ENCODE data around the gene HS6ST3.

The HS6ST3 gene

GRCh38 chr13:96308568-96308967 is 218.7 kb downstream of the HS6ST3 start:
- no peak for DNase-seq (ENCODE audit: low read depth)

- DNase-seq (ENCODE audit: low read depth) = no peak
Observed at GRCh38 chr13:96314974-96315373, 225.1 kb downstream of the HS6ST3 start.

- DNase-seq (ENCODE audit: low read depth) = no peak
Observed at GRCh38 chr13:96338030-96338429, 248.1 kb downstream of the HS6ST3 start.

DNA sequence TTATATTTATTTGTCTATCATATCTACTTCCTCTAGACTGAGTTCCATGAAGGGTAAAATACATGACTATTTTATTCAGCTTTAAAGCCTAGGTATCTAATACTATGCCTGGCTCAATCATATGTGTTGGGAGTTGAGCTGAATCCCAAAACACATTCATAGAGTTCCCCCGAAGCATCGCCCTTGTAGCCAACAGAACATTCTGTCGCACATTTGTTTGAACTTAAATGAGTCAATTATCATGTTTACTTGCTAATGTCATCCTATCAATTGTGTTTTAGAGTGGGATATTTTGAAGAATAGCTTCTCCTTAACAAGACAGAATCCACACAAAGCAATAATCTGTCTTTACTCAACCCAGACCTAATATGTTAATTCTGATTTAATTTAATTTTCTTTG is 252.4 kb downstream of the HS6ST3 start:
- no peak for DNase-seq (ENCODE audit: low read depth)

- no peak for DNase-seq (ENCODE audit: low read depth)
Observed at GRCh38 chr13:96342852-96343465, 253.1 kb downstream of the HS6ST3 start.

DNA sequence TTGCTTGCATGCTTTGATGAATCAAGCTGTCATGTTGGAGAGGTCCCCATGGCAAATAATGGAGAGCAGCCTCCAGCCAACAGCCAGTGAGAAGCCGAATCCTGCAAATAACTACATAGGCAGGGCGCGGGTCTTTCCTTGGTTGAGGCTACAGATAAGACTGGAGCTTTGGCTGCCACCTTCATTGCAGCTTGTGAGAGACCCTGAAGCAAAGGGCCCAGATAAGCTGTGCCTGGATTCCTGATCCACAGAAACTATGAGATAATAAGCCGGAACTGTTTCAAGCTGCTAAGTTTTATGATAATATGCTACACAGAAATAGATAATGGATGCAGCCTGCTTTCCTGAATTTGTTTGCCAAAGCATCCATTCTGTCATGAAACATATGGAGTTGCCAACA is 257.0 kb downstream of the HS6ST3 start:
- no peak for DNase-seq (ENCODE audit: low read depth)

DNA sequence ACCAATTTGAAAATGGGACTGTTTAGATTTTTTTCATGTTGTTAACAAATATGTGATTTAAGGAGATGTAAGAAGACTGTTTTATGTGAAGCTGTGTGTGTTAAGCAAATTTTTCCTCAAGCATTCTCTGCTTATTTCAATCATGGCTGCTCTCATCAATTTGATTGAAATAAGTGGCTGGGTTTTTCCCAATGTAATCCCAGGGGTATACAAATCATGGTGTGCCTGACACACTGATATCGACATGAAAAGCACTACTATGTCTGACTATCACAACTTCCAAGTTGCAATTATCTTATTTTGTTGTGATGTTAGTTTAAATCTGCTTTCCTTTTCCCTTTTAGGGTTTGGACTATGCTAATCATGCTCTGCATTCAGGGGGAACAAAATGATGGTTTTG is 283.7 kb downstream of the HS6ST3 start:
- DNase-seq (ENCODE audit: low read depth) = no peak

GRCh38 chr13:96377835-96378234 is 287.9 kb downstream of the HS6ST3 start:
- DNase-seq (ENCODE audit: low read depth) = no peak

DNA sequence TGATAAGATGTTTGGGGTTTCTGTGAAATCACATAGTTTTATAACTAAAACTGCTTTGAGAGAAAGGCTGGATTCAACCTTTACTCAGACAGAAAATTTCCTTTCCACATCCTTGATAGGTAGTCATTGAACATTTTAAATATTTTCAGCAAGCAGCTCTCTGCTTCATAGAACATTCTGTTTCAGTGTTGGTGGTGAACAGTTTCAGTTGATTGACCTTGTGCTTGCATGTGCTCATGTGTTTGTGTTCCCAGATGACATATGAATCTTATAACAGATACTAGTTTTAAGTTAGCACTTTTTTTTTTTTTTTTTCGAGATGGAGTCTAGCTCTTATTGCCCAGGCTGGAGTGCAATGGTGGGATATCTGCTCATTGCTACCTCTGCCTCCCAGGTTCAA is 290.1 kb downstream of the HS6ST3 start:
- no peak for DNase-seq (ENCODE audit: low read depth)

DNA sequence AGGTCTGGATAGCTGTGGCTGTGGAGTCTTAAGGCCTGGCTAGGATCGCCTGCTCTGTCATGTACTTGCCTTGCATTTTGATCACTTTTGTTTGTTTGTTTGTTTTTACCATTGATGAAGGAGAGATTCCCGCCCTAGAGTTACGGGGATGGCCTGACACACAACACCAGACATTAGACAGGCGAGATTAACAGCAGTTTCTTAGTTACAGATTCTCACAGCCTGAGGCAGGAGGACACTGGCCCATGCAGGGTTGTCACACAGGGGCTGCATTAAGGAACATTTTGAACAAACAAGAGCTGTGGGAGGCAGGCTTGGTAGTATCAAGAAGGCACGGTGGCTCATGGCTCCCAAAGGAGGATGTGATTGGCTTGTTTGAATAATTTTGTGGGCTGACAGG is 291.8 kb downstream of the HS6ST3 start:
- DNase-seq (ENCODE audit: low read depth) = no peak

DNA sequence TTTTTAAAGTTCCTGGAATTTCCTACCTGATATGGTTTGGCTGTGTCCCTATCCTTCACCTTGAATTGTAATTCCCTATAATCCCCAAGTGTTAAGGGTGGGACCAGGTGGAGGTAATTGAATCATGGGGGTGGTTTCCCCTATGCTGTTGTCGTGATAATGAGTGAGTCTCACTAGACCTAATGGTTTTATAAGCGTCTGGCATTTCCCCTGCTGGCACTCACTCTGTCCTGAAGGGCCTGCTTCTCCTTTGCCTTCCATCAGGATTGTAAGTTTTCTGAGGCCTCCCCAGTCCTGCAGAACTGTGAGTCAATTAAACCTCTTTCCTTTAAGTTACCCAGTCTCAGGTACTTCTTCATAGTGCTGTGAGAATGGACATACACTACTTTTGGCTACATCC is 298.7 kb downstream of the HS6ST3 start:
- DNase-seq (ENCODE audit: low read depth) = no peak

DNA sequence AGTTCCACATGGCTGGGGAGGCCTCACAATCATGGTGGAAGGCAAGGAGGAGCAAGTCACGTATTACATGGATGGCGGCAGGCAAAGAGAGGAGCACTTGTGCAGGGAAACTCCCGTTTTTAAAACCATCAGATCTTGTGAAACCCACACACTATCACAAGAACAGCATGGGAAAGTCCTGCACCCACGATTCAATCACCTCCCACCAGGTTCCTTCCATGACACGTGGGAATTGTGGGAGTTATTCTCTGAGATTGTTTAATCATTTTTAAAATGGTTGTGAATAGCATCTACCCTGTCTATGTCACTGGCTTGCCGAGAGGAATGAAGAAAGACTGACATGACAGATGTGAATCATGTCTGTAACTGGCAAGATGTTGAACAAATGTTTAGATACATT is 301.7 kb downstream of the HS6ST3 start:
- DNase-seq (ENCODE audit: low read depth) = no peak

DNA sequence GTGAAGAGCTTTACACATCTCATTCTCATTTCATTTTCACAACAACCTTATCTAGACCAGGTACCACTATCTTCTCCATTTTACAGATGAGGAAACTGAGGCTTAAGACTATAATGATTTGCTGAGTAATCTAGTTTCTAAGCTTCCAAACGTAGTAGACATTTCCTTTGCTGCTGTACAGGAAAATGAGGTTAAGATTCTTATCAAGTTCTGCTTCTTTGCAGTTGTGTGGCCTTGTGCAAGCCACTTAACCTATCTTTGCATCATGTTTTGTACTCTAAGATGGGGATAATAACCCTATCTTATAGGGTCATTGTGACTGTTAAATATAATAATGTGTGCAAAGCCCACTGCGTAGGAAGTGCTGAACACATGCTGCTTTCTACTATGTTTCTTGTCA is 307.9 kb downstream of the HS6ST3 start:
- no peak for DNase-seq (ENCODE audit: low read depth)

- no peak for DNase-seq (ENCODE audit: low read depth)
Observed at GRCh38 chr13:96398486-96398885, 308.6 kb downstream of the HS6ST3 start.

DNA sequence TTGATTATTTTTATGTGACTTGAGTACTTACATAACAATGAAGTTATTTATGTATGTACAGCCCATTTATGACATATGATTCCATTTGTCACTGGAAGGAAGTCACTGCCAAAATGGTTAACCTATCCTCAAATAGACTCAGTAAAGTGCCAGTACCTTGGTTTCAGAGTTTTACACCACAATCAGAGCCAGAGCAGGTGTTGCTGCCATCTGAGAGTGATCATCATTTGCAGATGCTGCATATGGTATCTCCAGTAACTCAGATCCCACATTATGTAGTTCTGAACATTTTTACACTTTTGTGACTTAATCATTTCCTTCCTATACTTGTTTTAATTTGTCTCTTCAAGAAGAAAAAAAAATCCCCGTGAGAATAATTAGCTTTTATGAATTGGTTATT is 313.3 kb downstream of the HS6ST3 start:
- DNase-seq (ENCODE audit: low read depth) = no peak

GRCh38 chr13:96403651-96404050 is 313.7 kb downstream of the HS6ST3 start:
- DNase-seq (ENCODE audit: low read depth) = no peak

DNA sequence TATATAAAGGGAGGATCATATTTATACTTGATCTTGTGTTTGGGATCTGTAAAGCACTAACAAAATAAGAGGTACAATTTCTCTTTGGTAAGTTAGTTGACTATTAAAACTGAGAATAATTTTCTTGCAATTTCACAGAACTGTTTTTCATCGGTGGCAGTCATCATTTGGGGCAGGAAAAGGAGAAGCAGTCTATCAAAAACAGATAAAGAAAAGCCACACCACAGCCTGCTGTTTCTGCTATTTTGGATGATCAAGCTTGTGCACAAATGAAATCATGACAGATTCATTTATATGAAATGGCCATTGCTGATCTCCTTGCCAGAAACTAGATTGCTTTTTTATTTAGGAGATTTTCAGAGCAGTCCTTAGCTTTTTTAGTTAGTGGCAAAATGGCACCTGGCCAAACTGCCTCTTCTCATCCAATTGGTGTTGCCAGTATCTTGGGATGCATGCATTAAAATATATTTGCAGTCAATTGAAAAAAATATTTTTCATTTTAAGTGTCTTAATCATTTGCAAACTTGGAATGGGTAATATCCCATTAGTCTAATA is 326.0 kb downstream of the HS6ST3 start:
- DNase-seq (ENCODE audit: low read depth) = no peak

- no peak for DNase-seq (ENCODE audit: low read depth)
Observed at GRCh38 chr13:96417939-96418685, 328.2 kb downstream of the HS6ST3 start.

DNA sequence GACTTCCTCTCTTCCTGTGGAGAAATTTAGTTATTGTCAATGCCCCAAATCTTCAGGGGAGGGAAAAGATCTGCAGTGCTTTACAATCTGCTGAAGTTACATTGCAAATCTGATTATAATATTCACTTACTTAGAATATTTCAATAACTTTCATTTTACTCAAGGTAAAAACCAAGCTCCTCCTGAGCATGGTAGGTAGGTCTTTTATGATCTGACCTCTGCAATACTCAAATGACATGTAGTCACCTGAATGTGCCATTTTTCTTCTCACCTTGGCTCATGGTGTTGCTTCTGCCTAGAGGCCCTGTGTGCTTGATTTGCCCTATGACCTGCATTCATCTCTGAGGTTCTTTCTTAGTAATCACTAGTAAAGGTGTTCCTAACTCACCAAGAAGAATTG is 331.4 kb downstream of the HS6ST3 start:
- no peak for DNase-seq (ENCODE audit: low read depth)

- DNase-seq (ENCODE audit: low read depth) = no peak
Observed at GRCh38 chr13:96422002-96422401, 332.1 kb downstream of the HS6ST3 start.

DNA sequence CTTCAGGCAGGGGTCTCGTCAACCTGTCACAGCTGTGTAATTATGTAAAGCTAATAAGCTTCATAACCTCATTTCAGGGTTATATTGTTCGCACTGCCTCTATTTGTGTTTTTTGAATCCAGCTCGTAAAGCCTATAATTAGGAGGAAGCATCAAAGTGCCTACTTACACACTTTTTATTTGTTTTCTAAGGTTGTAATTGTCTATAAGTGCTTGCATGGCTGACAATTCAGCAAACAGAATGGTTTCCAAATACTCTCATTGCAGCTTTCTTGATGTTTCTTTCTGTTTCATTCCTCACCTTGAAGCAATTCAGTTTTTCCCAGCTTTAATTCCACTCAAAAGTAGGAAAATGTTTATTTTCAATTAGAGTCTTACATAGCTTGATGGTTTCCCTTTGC is 336.3 kb downstream of the HS6ST3 start:
- no peak for DNase-seq (ENCODE audit: low read depth)

GRCh38 chr13:96428911-96429310 is 339.0 kb downstream of the HS6ST3 start:
- DNase-seq (ENCODE audit: low read depth) = no peak

- DNase-seq (ENCODE audit: low read depth) = no peak
Observed at GRCh38 chr13:96431044-96431581, 341.2 kb downstream of the HS6ST3 start.

Measured in activated T-helper 1 cell treated with Interleukin-2 at 50 U/mL for 16 hours (primary cell).